Stimulated activated CD8-positive, alpha-beta memory T cell treated with anti-CD3 and anti-CD28 coated beads, Interleukin-7, amount 100 ng/mL, for 48 hours (primary cell): ENCODE data around the gene CFAP43.

Experiments used
- DNase-seq, 2 donors: peaks; one replicate each; pipeline ENCODE4 v3.0.0-alpha.2; 2020; ENCODE audit warnings: low read depth in 1 of 2; ENCODE audit errors: extremely low read depth in 1 of 2

The CFAP43 gene

GRCh38 chr10:104099941-104100340 is 132.2 kb downstream of the CFAP43 start:
- DNase-seq = no peak

- DNase-seq = no peak
Observed at GRCh38 chr10:104099269-104099668, 132.9 kb downstream of the CFAP43 start.

DNA sequence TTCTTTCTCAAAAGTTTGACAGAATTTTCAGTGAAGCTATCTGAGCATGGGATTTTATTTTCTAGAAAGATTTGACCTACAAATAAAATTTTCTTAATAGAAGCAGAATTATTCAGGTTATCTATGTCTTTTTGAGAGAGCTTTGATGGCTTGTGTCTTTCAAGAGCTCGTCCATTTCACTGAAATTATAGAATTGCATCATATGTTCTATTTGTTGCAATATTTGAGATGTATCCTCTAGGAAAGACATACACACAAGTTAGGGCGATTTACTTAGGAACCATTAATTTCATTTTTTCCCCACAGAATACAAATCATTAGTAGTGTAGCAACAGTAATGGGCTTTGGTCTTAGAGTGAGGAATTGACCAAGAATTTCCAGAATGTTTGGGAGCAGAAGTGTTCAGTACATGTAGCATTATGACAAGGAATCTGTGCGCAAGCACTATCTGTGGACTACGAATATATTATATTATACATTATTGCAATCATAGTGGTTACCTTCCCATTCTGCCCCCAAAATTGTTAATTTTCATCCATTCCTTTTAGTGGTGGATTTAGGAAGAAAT is 133.7 kb downstream of the CFAP43 start:
- no peak for DNase-seq

DNA sequence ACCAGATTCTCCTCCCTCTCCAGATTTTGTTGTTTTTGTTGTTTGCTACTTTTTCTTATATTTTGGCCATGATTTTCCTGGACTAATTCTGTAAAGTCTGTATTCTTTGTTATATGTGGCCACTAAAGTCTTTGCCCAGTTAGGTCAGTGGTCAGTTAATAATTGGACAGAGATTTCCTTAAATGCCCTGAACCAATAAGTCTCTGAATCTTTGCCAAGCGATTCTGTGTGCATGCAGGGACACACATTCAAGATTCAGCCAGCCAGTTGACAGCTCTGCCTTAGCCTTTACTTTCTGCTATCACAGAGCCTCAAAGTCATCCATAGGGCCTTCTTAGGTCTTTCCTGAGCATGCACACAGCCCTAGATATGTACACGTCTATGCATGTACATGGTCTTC is 135.5 kb downstream of the CFAP43 start:
- no peak for DNase-seq

DNA sequence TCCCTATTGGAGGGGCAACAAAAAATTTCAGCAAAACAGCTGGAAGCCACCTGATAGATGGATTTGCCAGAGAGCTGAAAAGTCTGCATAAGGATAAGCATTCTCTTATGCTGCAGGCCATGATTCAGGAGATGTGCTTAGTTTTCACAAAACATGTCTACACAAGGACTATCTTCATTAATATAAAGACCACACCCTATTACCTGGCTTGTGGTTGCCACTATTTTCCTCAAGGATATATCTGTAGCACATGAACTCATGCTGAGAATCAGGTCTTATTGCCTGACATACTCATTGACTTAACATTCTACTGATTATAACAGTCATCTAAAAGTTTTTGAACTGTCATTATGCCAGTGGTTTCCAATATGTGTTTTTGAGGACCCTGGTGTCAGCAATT is 139.4 kb downstream of the CFAP43 start:
- no peak for DNase-seq

DNA sequence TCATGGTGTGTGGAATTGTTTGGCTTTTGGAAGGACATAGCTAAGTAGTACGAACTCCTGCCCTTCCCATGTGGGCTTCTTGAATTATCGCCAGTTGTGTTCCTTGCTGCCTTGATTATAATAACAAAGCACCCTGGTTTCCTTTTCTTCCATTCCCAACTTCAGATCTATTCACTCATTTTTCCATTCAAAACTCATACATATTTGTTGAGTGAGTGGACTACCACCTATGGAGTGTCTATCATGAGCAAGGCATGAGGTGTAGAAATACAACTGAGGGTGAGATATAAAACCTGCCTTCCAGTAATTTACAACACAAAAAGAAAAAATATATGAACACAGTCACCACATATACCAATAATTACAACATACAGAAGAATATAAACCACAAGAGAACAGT is 141.6 kb downstream of the CFAP43 start:
- no peak for DNase-seq

DNA sequence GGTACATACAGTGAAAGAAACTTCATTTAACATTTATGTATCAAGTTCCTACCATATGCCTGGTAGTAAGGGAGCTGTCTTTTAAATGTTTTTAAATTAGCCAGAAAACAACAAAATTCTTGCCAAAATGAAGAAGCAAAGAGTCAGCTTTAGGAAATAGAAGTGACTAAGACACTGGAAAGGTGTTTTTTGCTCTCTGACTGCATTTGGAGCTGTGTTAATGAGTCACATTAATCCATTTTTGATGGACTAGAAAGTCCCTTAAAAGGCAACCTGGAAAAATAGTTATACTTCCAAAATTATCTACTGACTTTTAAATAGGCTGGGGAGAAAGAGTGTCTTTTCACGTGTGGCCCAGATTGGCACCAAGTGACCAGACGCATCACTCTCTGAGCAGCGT is 142.5 kb downstream of the CFAP43 start:
- no peak for DNase-seq

DNA sequence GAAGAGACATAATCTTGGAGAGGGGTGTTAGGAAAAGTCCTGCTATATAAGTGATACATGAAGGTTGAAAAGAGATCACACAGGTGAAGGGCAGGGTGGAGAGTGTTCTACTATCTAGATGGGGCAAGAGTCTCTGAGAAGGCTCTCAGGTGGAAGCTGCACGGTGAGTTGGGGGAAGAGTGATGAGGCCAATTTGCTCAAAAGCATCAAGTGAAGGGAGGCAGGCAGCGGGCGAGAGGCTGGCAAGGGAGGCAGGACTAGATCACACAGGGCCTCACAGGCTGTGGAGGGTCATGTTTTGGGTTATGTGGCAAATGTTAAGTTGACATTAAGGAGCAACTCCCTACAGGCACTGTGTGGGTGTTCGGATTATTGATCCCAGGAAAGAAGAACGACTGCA is 143.9 kb downstream of the CFAP43 start:
- DNase-seq = no peak

GRCh38 chr10:104085801-104086400 is 146.3 kb downstream of the CFAP43 start, which contains the start of gene COL17A1:
Gene COL17A1 (minus strand): TSS chr10:104085880. CDS start chr10:104080673, 5,207 bp downstream.
- DNase-seq = no peak

- DNase-seq = no peak
Observed at GRCh38 chr10:104084482-104085142, 147.6 kb downstream of the CFAP43 start.

DNA sequence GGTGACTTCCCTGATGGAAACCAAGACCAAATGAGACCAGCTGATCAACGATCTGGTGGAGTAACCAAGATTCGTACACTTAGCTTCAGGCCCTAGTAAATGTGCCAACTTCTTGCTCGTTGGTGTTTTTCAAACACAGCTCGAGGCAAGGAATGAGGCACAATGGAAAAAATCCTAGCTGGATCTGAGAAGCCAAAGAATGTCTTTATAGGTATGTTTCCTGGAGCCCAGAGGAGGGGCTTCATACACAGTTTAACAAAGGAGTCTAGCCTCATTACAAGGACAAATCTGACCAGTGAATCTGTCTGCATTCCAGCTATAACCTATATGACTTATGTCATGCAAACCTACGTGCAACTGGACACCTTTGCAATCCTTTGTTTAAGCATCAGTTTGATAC is 150.2 kb downstream of the CFAP43 start:
- DNase-seq = no peak

DNA sequence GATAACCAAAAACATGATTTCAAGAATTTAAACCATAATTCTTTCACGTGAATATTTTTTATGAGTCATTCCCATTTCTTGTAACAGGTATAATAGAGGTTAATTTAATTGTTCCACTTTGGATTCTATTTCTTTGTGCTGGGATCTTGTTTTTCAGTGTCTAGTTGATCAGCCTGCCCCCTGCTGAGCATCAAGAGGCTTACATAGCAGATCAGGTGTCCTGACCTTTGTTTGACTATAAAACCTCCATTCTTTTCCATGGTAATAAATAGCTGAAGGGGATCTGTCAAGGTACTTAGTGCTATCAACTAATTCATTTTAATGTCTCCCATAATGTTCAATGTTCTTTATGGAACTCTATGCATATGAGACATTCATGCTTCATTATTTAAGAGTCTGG is 151.4 kb downstream of the CFAP43 start:
- no peak for DNase-seq
